HG03159 (cell line): Measurements from ENCODE around the gene LY6G6F.

Experiments
- ATAC-seq: cut with Tn5 transposase; IDR thresholded peaks from one replicate; pipeline ENCODE4 v1.9.1; 2021; ENCODE audit warnings: mild to moderate bottlenecking, moderate library complexity; ENCODE audit not compliant: unreplicated experiment

The LY6G6F gene

GRCh38 chr6:31706599-31706998, at the start of gene LY6G6F:
Gene LY6G6F (plus strand): TSS chr6:31706866. CDS start chr6:31706907, 41 bp downstream.
- ATAC-seq: no peak

GRCh38 chr6:31657406-31658157, 49.1 kb upstream of the LY6G6F start:
- ATAC-seq: no peak

GRCh38 chr6:31658158-31658688, 48.4 kb upstream of the LY6G6F start:
- no peak for ATAC-seq

- ATAC-seq: no peak
Measured at GRCh38 chr6:31658983-31659648, 47.5 kb upstream of the LY6G6F start.

GRCh38 chr6:31659649-31660380, 46.9 kb upstream of the LY6G6F start:
- ATAC-seq: peak; percentile 2

GRCh38 chr6:31660381-31661261, 46.0 kb upstream of the LY6G6F start, which contains the start of gene C6orf47:
Gene C6orf47 (minus strand): TSS chr6:31660778. CDS start chr6:31659947, 831 bp downstream.
- ATAC-seq: peak; percentile 38

- ATAC-seq: no peak
Measured at GRCh38 chr6:31661262-31662123, 45.2 kb upstream of the LY6G6F start.

GRCh38 chr6:31662124-31662723, 44.4 kb upstream of the LY6G6F start:
- ATAC-seq: no peak

GRCh38 chr6:31663126-31663960, 43.3 kb upstream of the LY6G6F start:
- no peak for ATAC-seq

- ATAC-seq: no peak
Measured at GRCh38 chr6:31663961-31664789, 42.5 kb upstream of the LY6G6F start.

GRCh38 chr6:31664790-31665500, 41.7 kb upstream of the LY6G6F start, which contains the start of gene GPANK1:
Gene GPANK1 (minus strand): TSS chr6:31664997. CDS start chr6:31664478, 519 bp downstream.
- ATAC-seq: peak; percentile 29

- ATAC-seq: peak; percentile 70
Measured at GRCh38 chr6:31665501-31666336, 40.9 kb upstream of the LY6G6F start, which contains the start of gene CSNK2B. Gene CSNK2B (plus strand): TSS chr6:31666080. CDS start chr6:31666832, 752 bp downstream.

GRCh38 chr6:31666337-31666965, 40.2 kb upstream of the LY6G6F start:
- no peak for ATAC-seq

GRCh38 chr6:31669676-31670075, 37.0 kb upstream of the LY6G6F start, which contains the start of gene LY6G5B:
Gene LY6G5B (plus strand): TSS chr6:31669976. CDS start chr6:31670951, 975 bp downstream.
- ATAC-seq: no peak
